H1 (cell line): ENCODE data around the gene GRIK4. TPM values are rescaled to one million over a fixed set of nuclear protein-coding genes. Genes with fewer than 3 reads are reported as not detected.

Source experiments
- CTCF ChIA-PET: fragments of 300-600 bp; sonication (Branson Sonifier 250); formaldehyde crosslinking; loops from one replicate; lab custom pipeline; 2021; ENCODE audit not compliant: partially characterized antibody; lab: Charles Lee
- POLR2A ChIA-PET: fragments of 300-600 bp; sonication (Branson Sonifier 250); formaldehyde crosslinking; loops from one replicate; lab custom pipeline; 2021; ENCODE audit warnings: inconsistent platforms; ENCODE audit not compliant: partially characterized antibody; lab: Charles Lee
- DNase-seq, 2 experiments: peaks; one replicate each; pipeline versions ENCODE4 v3.0.0 to v3.0.0-alpha.2; 2010 to 2022; ENCODE audit warnings: low spot score in 2 of 2, low read depth in 1 of 2, mixed read lengths in 1 of 2
- FAIRE-seq: peaks from 2 replicates; lab custom pipeline; 2011; peaks lifted over from hg19 to GRCh38; lab: Jason Lieb, UNC
- H2AFZ ChIP-seq: 2 replicates; pipeline ENCODE4 v1.8.1; 2012; ENCODE audit warnings: low read length, inconsistent platforms
- H2AK5ac ChIP-seq: 2 replicates; pipeline ENCODE4 v1.6.1; 2013; ENCODE audit warnings: low read depth, low read length
- H2BK120ac ChIP-seq: replicated peaks from 2 replicates; pipeline ENCODE3; 2013; ENCODE audit warnings: low read depth, low read length, inconsistent platforms
- H2BK12ac ChIP-seq: 2 replicates; pipeline ENCODE4 v1.6.1; 2013; ENCODE audit warnings: low read depth, low read length
- H2BK15ac ChIP-seq: 2 replicates; pipeline ENCODE4 v1.6.1; 2013; ENCODE audit warnings: low read length
- H2BK20ac ChIP-seq: 2 replicates; pipeline ENCODE4 v1.6.1; 2013; ENCODE audit warnings: low read length
- H2BK5ac ChIP-seq: 2 replicates; pipeline ENCODE4 v1.6.1; 2013; ENCODE audit warnings: low read depth, low read length
- H3K14ac ChIP-seq: 2 replicates; pipeline ENCODE4 v1.6.1; 2013; ENCODE audit warnings: inconsistent platforms; ENCODE audit not compliant: insufficient read length
- H3K18ac ChIP-seq: 2 replicates; pipeline ENCODE4 v1.6.1; 2013; ENCODE audit warnings: low read length; ENCODE audit errors: extremely low read depth
- H3K23ac ChIP-seq: 2 replicates; pipeline ENCODE4 v1.6.1; 2013; ENCODE audit warnings: inconsistent platforms; ENCODE audit not compliant: insufficient read length
- H3K23me2 ChIP-seq: 2 replicates; pipeline ENCODE4 v1.6.1; 2013; ENCODE audit warnings: low read depth, low read length
- H3K27ac ChIP-seq: 2 replicates; pipeline ENCODE4 v1.6.1; 2011; ENCODE audit warnings: low read depth, low read length, inconsistent platforms
- H3K27me3 ChIP-seq, 4 experiments: replicated peaks in 1 of 4; 1 replicate in 1 of 4; 2 replicates in 3 of 4; pipeline versions ENCODE4 v1.6.1 to v1.8.1; 2011 to 2013; ENCODE audit warnings: low read length in 3 of 4, mild to moderate bottlenecking in 3 of 4, inconsistent platforms in 2 of 4, mixed read lengths in 2 of 4, moderate library complexity in 1 of 4; ENCODE audit not compliant: control insufficient read depth in 3 of 4, insufficient read depth in 3 of 4; ENCODE audit errors: extremely low read depth in 1 of 4
- H3K36me3 ChIP-seq, 4 experiments: 2 replicates each; pipeline versions ENCODE4 v1.6.1 to v1.8.1; 2011 to 2013; ENCODE audit warnings: mild to moderate bottlenecking in 4 of 4, low read length in 3 of 4, moderate library complexity in 2 of 4, control low read depth in 1 of 4, inconsistent platforms in 1 of 4; ENCODE audit not compliant: insufficient read depth in 4 of 4, control insufficient read depth in 2 of 4
- H3K4ac ChIP-seq: replicated peaks from 2 replicates; pipeline ENCODE3; 2013; ENCODE audit warnings: low read length, low read depth, mixed read lengths, inconsistent platforms; ENCODE audit not compliant: insufficient read length
- H3K4me1 ChIP-seq, 4 experiments: replicated peaks in 1 of 4; 1 replicate in 1 of 4; 2 replicates in 3 of 4; pipeline versions ENCODE4 v1.6.1 to v1.8.1; 2011 to 2013; ENCODE audit warnings: low read length in 3 of 4, inconsistent platforms in 2 of 4, mixed read lengths in 1 of 4; ENCODE audit not compliant: insufficient read depth in 4 of 4, control insufficient read depth in 3 of 4
- H3K4me2 ChIP-seq, 2 experiments: 2 replicates each; pipeline versions ENCODE4 v1.6.1 to v1.8.1; 2011 to 2013; ENCODE audit warnings: low read depth in 2 of 2, low read length in 2 of 2, control low read depth in 1 of 2, inconsistent platforms in 1 of 2, mild to moderate bottlenecking in 1 of 2; ENCODE audit not compliant: insufficient read depth in 1 of 2
- H3K4me3 ChIP-seq, 4 experiments: fragments of 200-600, 300-600 bp in 1 of 4; sonication (generic), shearing (Covaris generic), sonication (Bioruptor Twin) in 1 of 4; 2 replicates each; pipeline versions ENCODE4 v1.5.1 to v1.8.1; 2011 to 2016; ENCODE audit warnings: low read length in 4 of 4, low read depth in 3 of 4, control low read depth in 2 of 4, inconsistent platforms in 2 of 4, mild to moderate bottlenecking in 2 of 4, mixed read lengths in 1 of 4, moderate library complexity in 1 of 4; ENCODE audit not compliant: insufficient read depth in 2 of 4; ENCODE audit errors: extremely low read depth in 1 of 4
- H3K56ac ChIP-seq: replicated peaks from 2 replicates; pipeline ENCODE3; 2013; ENCODE audit warnings: low read depth, mild to moderate bottlenecking, mixed read lengths, low read length, inconsistent platforms; ENCODE audit not compliant: insufficient read length
- H3K79me1 ChIP-seq: 2 replicates; pipeline ENCODE4 v1.6.1; 2013; ENCODE audit warnings: low read depth, low read length, control low read depth
- H3K79me2 ChIP-seq, 2 experiments: 2 replicates each; pipeline versions ENCODE4 v1.6.1 to v1.8.1; 2012 to 2013; ENCODE audit warnings: low read length in 2 of 2, mild to moderate bottlenecking in 2 of 2, inconsistent platforms in 1 of 2; ENCODE audit not compliant: insufficient read depth in 2 of 2, control insufficient read depth in 1 of 2
- H3K9ac ChIP-seq, 4 experiments: replicated peaks in 1 of 4; 1 replicate in 1 of 4; 2 replicates in 3 of 4; pipeline versions ENCODE4 v1.6.1 to v1.8.1; 2011 to 2013; ENCODE audit warnings: low read depth in 3 of 4, low read length in 3 of 4, control low read depth in 2 of 4, mild to moderate bottlenecking in 2 of 4, moderate library complexity in 2 of 4, inconsistent platforms in 1 of 4; ENCODE audit errors: extremely low read depth in 1 of 4
- H3K9me3 ChIP-seq, 2 experiments: 2 replicates each; pipeline versions ENCODE4 v1.6.1 to v1.8.1; 2012 to 2013; ENCODE audit warnings: mild to moderate bottlenecking in 2 of 2, moderate library complexity in 2 of 2, control low read depth in 1 of 2, inconsistent platforms in 1 of 2, low read depth in 1 of 2, low read length in 1 of 2, mixed read lengths in 1 of 2; ENCODE audit not compliant: insufficient read depth in 2 of 2
- H4K20me1 ChIP-seq, 2 experiments: replicated peaks in 1 of 2; 2 replicates each; pipeline versions ENCODE3 to v1.8.1; 2011 to 2013; ENCODE audit warnings: inconsistent platforms in 2 of 2, low read length in 2 of 2, mild to moderate bottlenecking in 1 of 2; ENCODE audit not compliant: insufficient read depth in 2 of 2, control insufficient read depth in 1 of 2
- H4K5ac ChIP-seq: 2 replicates; pipeline ENCODE4 v1.6.1; 2013; ENCODE audit warnings: low read length, low read depth, mixed read lengths, inconsistent platforms; ENCODE audit not compliant: insufficient read length
- H4K8ac ChIP-seq: 2 replicates; pipeline ENCODE4 v1.8.0; 2013; ENCODE audit warnings: mild to moderate bottlenecking, moderate library complexity, low read length, inconsistent platforms; ENCODE audit not compliant: insufficient read depth; ENCODE audit errors: extremely low read depth
- H4K91ac ChIP-seq: replicated peaks from 2 replicates; pipeline ENCODE3; 2013; ENCODE audit warnings: low read length, mixed read lengths, inconsistent platforms; ENCODE audit not compliant: insufficient read length
- CBX5 ChIP-seq: fragments of 300-800, 300-1000 bp; sonication (generic); IDR thresholded peaks from 2 replicates; pipeline ENCODE4 v1.7.1; 2016; ENCODE audit warnings: antibody characterized with exemption, low read length, low read depth
- CEBPB ChIP-seq: IDR thresholded peaks from 2 replicates; pipeline ENCODE4 v1.6.1; 2012; ENCODE audit warnings: low read depth, low read length
- CHD2 ChIP-seq: IDR thresholded peaks from 2 replicates; pipeline ENCODE4 v1.6.1; 2012; ENCODE audit warnings: low read length, improper control_type of control experiment
- CTBP2 ChIP-seq: IDR thresholded peaks from 2 replicates; pipeline ENCODE4 v1.7.0; 2011; ENCODE audit warnings: borderline replicate concordance, mild to moderate bottlenecking, moderate library complexity, mixed read lengths, low read length; ENCODE audit not compliant: insufficient read depth, insufficient read length
- EGR1 ChIP-seq: IDR thresholded peaks from 2 replicates; pipeline ENCODE4 v1.6.1; 2011; ENCODE audit warnings: low read depth, low read length, borderline replicate concordance
- JUN ChIP-seq: IDR thresholded peaks from 2 replicates; pipeline ENCODE4 v1.6.1; 2011; ENCODE audit warnings: low read depth, mild to moderate bottlenecking, improper control_type of control experiment, low read length
- KDM4A ChIP-seq: IDR thresholded peaks from one replicate; pipeline ENCODE4 v1.7.1; 2012; ENCODE audit warnings: low read depth, mild to moderate bottlenecking, moderate library complexity, low read length, inconsistent platforms; ENCODE audit not compliant: severe bottlenecking
- POLR2A ChIP-seq, 2 experiments: IDR thresholded peaks; 1 replicate in 1 of 2; 2 replicates in 1 of 2; pipeline ENCODE4 v1.6.1; 2011; ENCODE audit warnings: low read depth in 2 of 2, low read length in 2 of 2, mild to moderate bottlenecking in 2 of 2; ENCODE audit errors: control extremely low read depth in 1 of 2
- RFX5 ChIP-seq: IDR thresholded peaks from 2 replicates; pipeline ENCODE4 v1.6.1; 2011; ENCODE audit warnings: low read depth, low read length, improper control_type of control experiment, borderline replicate concordance
- RNF2 ChIP-seq: fragments of 200-900, 300-1000 bp; sonication (generic); IDR thresholded peaks from 2 replicates; pipeline ENCODE4 v1.7.1; 2016; ENCODE audit warnings: borderline replicate concordance, low read depth, mild to moderate bottlenecking, antibody characterized with exemption, low read length; ENCODE audit not compliant: poor library complexity, severe bottlenecking; ENCODE audit errors: missing control alignments
- TAF7 ChIP-seq: optimal IDR thresholded peaks from 2 replicates; pipeline ENCODE3; 2011; ENCODE audit warnings: low read depth, mild to moderate bottlenecking, inconsistent platforms, low read length, moderate library complexity, borderline replicate concordance
- ZNF274 ChIP-seq: IDR thresholded peaks from 2 replicates; pipeline ENCODE4 v1.7.0; 2012; ENCODE audit warnings: low read length, borderline replicate concordance; ENCODE audit errors: extremely low read depth
- WGBS, 2 experiments: shearing (Covaris generic) in 1 of 2; methylation state at CpG; one replicate each; pipeline versions ENCODE4 v1.1.6 to v1.1.7; 2013 to 2015; ENCODE audit warnings: low lambda C conversion rate in 2 of 2, mixed read lengths in 2 of 2, inconsistent platforms in 1 of 2, low coverage in 1 of 2, missing lambda C conversion rate in 1 of 2; ENCODE audit not compliant: insufficient replicate concordance in 2 of 2, insufficient coverage in 1 of 2, insufficient read length in 1 of 2; ENCODE audit errors: extremely low coverage in 1 of 2, missing lambda C conversion rate in 1 of 2; 5-methylcytosine and 5-hydroxymethylcytosine counted together
- polyA plus RNA-seq, 7 experiments: library from polyadenylated mRNA; depleted of rRNA in 3 of 7; stranded (reverse) in 5 of 7; unstranded in 2 of 7; fragments of >200 nt in 5 of 7; fragments of 200-250 nt in 2 of 7; gene quantifications; 1 replicate in 5 of 7; 2 replicates in 1 of 7; 4 replicates in 1 of 7; pipeline versions ENCODE4 v1.2.1 to v1.2.3, GENCODE V29; 2011 to 2013; ENCODE audit warnings: missing spikeins in 2 of 7, mixed read lengths in 2 of 7
- total RNA-seq: library from RNA; stranded (reverse); fragmentation: NEBNext Ultra II Directional; extraction: Animal tissue kit (Norgen Biotek cat#: 25700); gene quantifications from 2 replicates; pipeline ENCODE4 v1.2.1, GENCODE V29; 2021
- TF ChIP-seq, protein P1 (sequence below): IDR thresholded peaks from 2 replicates; pipeline ENCODE4 v1.6.1; 2011; ENCODE audit warnings: low read length, improper control_type of control experiment

Gene GRIK4
- total and polyA plus RNA-seq, 2 of the 8 experiments (the other 6 are each of a cell fraction or from before 2014, with no cell fraction given): 1.2 to 2.9 TPM

DNA sequence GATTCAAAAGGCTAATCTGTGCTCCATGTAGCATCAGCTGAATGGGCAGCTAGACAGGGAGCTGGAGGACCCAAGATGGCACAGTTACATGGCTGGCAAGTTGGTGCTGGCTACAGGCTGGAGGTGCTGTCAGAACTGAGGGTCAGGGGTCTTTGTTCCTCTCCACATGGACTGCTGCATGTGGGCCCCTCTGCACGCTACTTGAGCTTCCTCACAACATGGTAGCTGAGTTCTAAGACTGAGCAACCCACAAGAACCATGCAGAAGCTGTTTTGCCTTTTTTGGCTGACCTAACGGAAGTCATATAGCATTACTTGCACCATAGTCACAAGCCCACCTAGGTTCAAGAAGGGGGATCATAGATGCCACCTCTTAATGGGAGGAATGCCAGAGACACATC is 196.1 kb downstream of the GRIK4 start:
- DNase-seq (no peak), FAIRE-seq (no peak)
- Histone ChIP-seq H2BK12ac (no peak overlapping the region; the same call in 1 of the 2 replicates), H3K18ac (no peak overlapping the region), H3K79me1 (no peaks in the 10 kb centered on the region), H3K4me2 (no peak overlapping the region), H3K23me2 (no peaks in the 10 kb centered on the region), H3K9ac (no peak overlapping the region), H2BK5ac (no peak overlapping the region), H3K56ac (no peak overlapping the region), H3K27me3 (no peaks in the 10 kb centered on the region; a peak in 2 of 7 replicates), H2BK120ac (no peak overlapping the region), H3K14ac (no peak overlapping the region), H3K4me3 (no peak overlapping the region), H2AK5ac (no peak overlapping the region), H4K20me1 (no peaks in the 10 kb centered on the region), H3K23ac (no peak overlapping the region), H3K36me3 (no peaks in the 10 kb centered on the region; a peak in 1 of 8 replicates), H2AFZ (no peak overlapping the region), H3K79me2 (no peaks in the 10 kb centered on the region), H3K4me1 (peaks cover 0 to 8% (median 4%) of the 10 kb centered on the region in 4 experiments; a peak in 3 of 7 replicates), H2BK15ac (no peak overlapping the region), H4K5ac (no peak overlapping the region), H3K27ac (no peak overlapping the region), H4K91ac (no peak overlapping the region), H3K9me3 (0 out of 4 replicates have a peak, but pooled peaks cover 0 to 2% of the 10 kb centered on the region in 2 experiments), H4K8ac (0 out of 2 replicates have a peak overlapping the region, but pooled peaks have one; percentile 26), H2BK20ac (no peak overlapping the region), H3K4ac (no peak overlapping the region)
- ChIA-PET POLR2A (no interaction called here), CTCF (interaction anchor here (0.7 to 19.6 kb wide), 8 partner anchors 5 to 94 kb away, joined by 3 to 300 read pairs (median 5); no protein-coding TSS in a partner anchor)
- WGBS, 2 experiments: 79% methylated on average over 2 of the region's 2 CpGs; no CpG with 5 or more reads in 1 of the 2 experiments
- TF ChIP-seq CTBP2 (no peak), TAF7 (no peak), RNF2 (no peak), ZNF274 (no peak), EGR1 (no peak), CEBPB (no peak), JUN (no peak), CBX5 (no peak), RFX5 (no peak), KDM4A (no peak), POLR2A (IDR thresholded peaks at IDR 0.05; ENCODE audit: control extremely low read depth in 1 of 2, low read depth in 2 of 2, low read length in 2 of 2) (no peak), CHD2 (no peak)
- TF ChIP-seq, protein P1, sequence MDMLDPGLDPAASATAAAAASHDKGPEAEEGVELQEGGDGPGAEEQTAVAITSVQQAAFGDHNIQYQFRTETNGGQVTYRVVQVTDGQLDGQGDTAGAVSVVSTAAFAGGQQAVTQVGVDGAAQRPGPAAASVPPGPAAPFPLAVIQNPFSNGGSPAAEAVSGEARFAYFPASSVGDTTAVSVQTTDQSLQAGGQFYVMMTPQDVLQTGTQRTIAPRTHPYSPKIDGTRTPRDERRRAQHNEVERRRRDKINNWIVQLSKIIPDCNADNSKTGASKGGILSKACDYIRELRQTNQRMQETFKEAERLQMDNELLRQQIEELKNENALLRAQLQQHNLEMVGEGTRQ: no peak
